IPS-NIHi7 (cell line): Measurements from ENCODE around the gene MEOX1.
"Not testable (repeated sequence)": the region's sequence is repeated elsewhere in the genome, so short reads cannot be mapped to it uniquely, and the experiment has no call there.

Experiments
- DNase-seq: peaks from one replicate; pipeline ENCODE4 v3.0.0; 2012; ENCODE audit warnings: mixed read lengths; ENCODE audit errors: extremely low spot score

Gene MEOX1

DNA sequence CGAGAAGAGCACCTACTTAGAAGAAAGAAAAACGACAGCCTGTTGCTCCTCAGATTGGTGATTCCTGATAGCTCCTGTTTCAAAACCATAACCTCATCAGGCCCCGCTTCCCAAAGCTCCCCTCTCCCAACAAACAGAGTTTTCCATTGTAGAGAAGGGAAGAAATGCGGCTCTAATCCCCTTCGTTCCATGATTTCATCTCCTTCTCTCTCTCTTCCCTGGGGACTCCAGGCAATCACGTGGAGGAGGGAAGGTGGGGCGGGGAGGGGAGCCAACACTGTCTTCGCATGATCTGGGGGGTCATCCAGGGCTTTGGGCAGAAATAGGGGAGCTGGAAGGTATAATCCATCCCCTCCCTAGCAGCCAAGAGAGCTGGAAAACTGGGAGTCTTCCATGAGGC is 43.4 kb downstream of the MEOX1 start:
- DNase-seq, result no peak

GRCh38 chr17:43616852-43617251 is 44.9 kb downstream of the MEOX1 start:
- DNase-seq, result no peak

- DNase-seq, result no peak
These were observed 45.3 kb downstream of the MEOX1 start for GRCh38 chr17:43616421-43616820.

DNA sequence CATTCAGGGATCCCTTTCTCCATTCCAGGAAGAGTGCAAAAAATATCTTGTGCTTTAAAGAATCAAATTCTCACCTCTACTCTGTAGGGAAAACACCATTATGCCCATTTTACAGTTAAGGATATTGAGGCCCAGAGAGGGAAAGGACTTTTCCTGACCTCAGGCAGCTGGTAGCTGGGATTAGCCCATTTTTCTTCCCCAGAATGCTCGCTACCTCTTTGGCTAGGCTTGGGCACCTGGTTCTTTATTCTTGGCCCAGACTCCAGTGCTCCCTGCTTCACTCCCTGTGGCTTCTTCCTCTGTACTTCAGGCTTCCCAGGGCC is 45.7 kb downstream of the MEOX1 start:
- no peak for DNase-seq

DNA sequence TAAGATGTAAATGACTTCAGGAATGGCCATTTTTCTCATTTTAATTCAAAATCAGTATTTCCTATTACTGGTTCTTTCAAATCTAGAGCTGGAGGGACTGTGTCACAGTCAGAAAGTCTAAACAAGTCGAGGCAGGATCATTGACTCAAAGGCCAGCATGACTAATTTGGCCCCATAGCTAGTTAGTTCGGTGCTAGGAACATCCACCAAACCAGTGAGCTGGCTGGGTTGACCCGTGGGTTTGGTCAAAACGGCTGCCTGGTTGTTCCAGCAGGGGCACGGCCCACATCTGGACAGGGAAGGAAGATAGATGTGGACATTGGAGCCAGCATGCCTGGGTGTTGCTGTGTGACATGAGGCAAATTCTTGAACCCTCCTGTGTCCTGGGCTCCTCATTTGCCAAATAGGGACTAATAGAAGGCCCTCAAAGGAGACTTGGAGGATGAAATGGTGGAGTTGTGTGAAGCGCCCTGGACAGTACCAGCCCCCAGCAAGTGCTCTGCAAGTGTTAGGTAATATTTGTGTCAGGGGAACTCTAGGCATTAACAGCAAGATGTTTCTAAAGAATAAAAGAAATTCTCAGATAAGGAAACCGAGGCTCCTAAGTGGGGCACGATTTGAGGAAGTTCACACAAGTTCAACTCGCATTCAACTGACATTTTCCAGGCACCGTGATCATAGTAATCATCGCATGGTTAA is 46.2 kb downstream of the MEOX1 start:
- no peak for DNase-seq

- DNase-seq, result no peak
These were observed 47.2 kb downstream of the MEOX1 start for GRCh38 chr17:43614561-43614960.

GRCh38 chr17:43613917-43614316 is 47.8 kb downstream of the MEOX1 start:
- no peak for DNase-seq

GRCh38 chr17:43612515-43612914 is 49.2 kb downstream of the MEOX1 start:
- DNase-seq, result no peak

DNA sequence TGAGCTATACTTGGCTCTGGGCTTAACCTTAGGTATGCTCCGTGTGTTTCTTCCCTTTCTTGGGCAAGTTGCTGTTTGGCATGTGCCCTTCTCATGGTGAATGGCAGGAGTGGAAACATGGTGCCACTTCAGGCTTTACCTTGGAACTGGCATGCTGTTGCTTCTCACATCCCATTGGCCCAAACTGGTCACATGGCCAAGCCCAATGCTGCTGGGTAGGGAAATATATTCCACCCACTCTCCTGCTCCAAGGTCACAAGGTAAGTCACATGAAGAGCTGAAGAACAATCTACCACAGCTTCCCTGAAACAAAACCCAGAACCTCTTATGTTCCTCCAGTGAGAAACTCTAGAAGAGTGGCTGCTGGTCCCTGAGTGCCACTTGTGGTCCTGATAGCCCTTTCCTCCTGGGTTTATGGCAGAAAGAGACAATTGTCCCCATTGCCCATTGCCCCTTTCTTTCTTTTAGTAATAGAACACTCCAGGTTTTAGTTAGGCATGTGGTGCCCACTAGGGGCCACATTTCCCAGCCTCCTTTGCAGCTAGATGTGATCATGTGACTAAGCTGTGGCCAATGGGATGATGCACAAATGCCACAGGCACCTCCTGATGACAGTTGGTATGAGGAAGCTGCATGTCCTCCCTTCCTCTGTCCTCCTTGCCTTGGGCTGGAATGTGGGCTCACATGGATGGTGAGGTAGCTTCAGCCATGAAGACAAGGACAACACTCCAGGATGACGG is 50.3 kb downstream of the MEOX1 start:
- DNase-seq, result no peak

GRCh38 chr17:43609613-43610385 is 51.9 kb downstream of the MEOX1 start:
- DNase-seq, result no peak

DNA sequence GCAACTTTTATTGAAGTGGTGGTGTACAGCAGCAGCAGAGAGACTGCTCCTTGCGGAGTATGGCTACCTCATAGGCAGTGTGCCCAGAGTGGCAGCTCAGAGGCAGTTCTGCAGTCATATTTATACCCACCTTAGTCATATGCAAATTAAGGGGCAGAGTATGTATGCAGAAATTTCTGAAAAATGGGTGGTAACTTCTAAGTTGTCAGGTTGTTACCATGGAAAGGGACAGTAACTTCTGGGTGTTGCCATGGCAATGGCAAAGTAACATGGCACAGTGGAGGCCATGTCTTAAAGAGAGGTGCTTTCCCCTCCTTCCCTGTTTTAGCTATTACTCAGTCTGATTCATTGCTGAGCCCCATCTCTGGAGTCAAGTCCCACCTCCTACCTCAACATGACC is 53.4 kb downstream of the MEOX1 start:
- no peak for DNase-seq

DNA sequence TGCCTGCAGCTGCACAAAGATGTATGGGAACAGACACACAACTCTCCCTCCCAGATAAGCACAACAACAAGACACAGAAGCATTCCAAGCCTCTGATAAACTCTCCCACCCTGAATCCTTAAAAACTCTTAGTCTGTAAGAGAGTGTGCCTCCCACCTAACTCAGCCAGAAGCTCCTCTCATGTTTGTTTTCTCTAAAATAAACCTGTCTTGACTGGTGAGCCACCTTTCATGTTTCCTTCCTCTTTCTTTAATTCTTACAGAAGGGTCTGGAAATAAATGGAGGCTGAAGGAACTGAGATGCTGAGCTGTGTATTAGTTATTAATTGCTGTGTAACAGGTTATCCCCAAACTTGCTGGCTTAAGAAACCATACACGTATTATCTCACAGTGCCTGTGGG is 57.2 kb downstream of the MEOX1 start:
- DNase-seq, result no peak

DNA sequence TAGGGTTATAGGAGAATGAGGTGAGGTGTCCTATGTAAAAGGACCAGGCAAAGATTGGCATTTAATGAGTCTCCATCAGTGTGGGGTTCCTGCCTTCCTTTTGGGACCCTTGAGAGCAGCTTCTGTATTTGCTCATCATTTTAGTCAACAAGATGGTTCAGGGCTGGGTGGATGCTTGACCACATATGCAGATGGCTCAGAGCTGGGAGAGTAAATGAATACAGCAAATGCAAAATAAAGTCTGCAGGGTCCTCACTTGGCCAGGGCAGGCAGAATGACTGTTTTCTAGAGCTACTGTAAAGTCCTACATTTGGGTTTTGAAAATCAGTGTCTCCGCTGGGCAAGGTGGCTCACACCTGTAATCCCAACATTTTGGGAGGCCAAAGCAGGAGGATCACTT is 58.4 kb downstream of the MEOX1 start:
- no peak for DNase-seq

- DNase-seq, result not testable (repeated sequence)
These were observed 59.2 kb downstream of the MEOX1 start for GRCh38 chr17:43602556-43602955.

GRCh38 chr17:43601280-43602039 is 60.3 kb downstream of the MEOX1 start:
- no peak for DNase-seq

DNA sequence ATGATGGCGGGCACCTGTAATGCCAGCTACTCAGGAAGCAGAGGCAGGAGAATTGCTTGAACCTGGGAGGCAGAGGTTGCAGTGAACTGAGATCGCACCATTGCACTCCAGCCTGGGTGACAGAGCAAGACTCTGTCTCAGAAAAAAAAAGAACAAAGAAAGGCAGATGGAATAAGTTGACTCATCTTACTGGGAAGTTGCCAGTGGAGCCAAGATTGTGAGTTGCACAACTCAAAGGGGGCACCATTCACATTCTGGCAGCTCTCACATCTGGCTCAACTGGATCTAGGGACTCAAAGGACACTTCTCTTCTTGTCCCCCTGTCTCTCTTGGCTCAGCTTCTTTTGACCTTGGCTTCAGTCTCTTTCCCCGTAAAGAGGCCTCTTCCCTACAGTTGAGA is 61.9 kb downstream of the MEOX1 start:
- DNase-seq, result no peak

GRCh38 chr17:43599046-43599395 is 62.7 kb downstream of the MEOX1 start:
- DNase-seq, result no peak

- no peak for DNase-seq
These were observed 63.2 kb downstream of the MEOX1 start for GRCh38 chr17:43598357-43599045.

DNA sequence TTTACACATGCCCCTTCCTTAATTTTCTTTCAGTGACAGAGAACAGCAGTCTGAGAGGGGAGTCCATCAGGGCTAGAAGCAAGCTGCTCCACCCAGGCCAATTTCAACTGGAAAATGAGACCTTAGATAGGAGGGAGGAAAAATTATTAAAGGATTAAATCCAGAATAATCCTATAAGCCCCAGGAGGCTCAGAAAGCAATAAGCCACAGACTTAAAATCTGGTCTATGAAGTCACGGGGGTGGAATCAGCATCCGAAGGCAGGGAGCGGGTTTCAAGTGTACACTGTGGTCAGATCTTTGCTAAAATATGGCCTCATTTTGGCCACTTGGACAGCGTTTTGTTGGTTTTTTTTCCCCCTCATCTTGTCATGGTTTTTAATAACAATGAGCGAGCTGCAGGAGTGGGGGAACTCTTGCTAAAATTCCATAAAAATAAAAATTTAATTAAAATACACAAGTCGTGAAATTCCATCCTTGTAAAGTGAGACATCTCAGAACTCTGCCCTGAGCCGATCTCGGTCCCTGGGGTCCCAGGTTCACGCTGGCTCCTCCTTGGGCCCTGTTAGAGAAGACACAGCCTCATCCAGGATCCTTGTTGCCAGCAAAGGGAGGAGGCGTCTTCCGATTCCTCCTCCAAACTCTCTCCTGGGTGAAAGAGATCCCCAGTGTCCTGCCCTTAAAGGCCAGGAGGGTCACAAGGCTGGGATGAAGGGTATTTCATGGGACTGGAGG is 63.9 kb downstream of the MEOX1 start:
- no peak for DNase-seq

- no peak for DNase-seq
These were observed 66.3 kb downstream of the MEOX1 start for GRCh38 chr17:43595466-43595865.
